Common myeloid progenitor, CD34-positive (primary cell): ENCODE measurements around the gene NTSR2.

Source experiments
- CTCF ChIA-PET: fragments of 350-600 bp; sonication (Branson Sonifier 250); formaldehyde crosslinking; loops from one replicate; lab custom pipeline; 2021; ENCODE audit warnings: antibody characterized with exemption; lab: Charles Lee
- POLR2A ChIA-PET: fragments of 350-600 bp; sonication (Branson Sonifier 250); formaldehyde crosslinking; loops from one replicate; lab custom pipeline; 2021; ENCODE audit warnings: antibody characterized with exemption; lab: Charles Lee
- DNase-seq, 3 donors: peaks; one replicate each; pipeline versions ENCODE4 v3.0.0 to v3.0.0-alpha.2; 2013
- H3K27ac ChIP-seq, 2 experiments: 1 replicate in 1 of 2; 2 replicates in 1 of 2; pipeline ENCODE4 v1.7.0; 2013; ENCODE audit warnings: inconsistent platforms in 2 of 2, low read length in 2 of 2, mild to moderate bottlenecking in 2 of 2, low read depth in 1 of 2, moderate library complexity in 1 of 2; ENCODE audit not compliant: severe bottlenecking in 2 of 2, insufficient read depth in 1 of 2, poor library complexity in 1 of 2
- H3K27me3 ChIP-seq, 5 experiments: replicated peaks in 2 of 5; 1 replicate in 3 of 5; 2 replicates in 2 of 5; pipeline versions ENCODE4 v1.6.1 to v1.7.0; 2013; ENCODE audit warnings: low read length in 4 of 5, mild to moderate bottlenecking in 2 of 5, moderate library complexity in 2 of 5, inconsistent platforms in 1 of 5; ENCODE audit not compliant: insufficient read depth in 5 of 5, control insufficient read depth in 4 of 5
- H3K36me3 ChIP-seq, 4 experiments: 1 replicate in 2 of 4; 2 replicates in 2 of 4; pipeline versions ENCODE4 v1.6.1 to v1.7.0; 2013; ENCODE audit warnings: low read length in 3 of 4, control low read depth in 1 of 4, mild to moderate bottlenecking in 1 of 4; ENCODE audit not compliant: control insufficient read depth in 4 of 4, insufficient read depth in 4 of 4
- H3K4me1 ChIP-seq, 4 experiments: 1 replicate in 3 of 4; 2 replicates in 1 of 4; pipeline versions ENCODE4 v1.6.1 to v1.7.1; 2013; ENCODE audit warnings: low read length in 3 of 4, mild to moderate bottlenecking in 3 of 4, control low read depth in 1 of 4, inconsistent platforms in 1 of 4, moderate library complexity in 1 of 4; ENCODE audit not compliant: control insufficient read depth in 4 of 4, insufficient read depth in 4 of 4; ENCODE audit errors: control extremely low read depth in 1 of 4
- H3K4me3 ChIP-seq, 7 experiments: 1 replicate in 4 of 7; 2 replicates in 3 of 7; pipeline versions ENCODE4 v1.5.1 to v1.7.0; 2013; ENCODE audit warnings: mild to moderate bottlenecking in 7 of 7, low read length in 6 of 7, moderate library complexity in 6 of 7, inconsistent platforms in 2 of 7, low read depth in 2 of 7, control low read depth in 1 of 7; ENCODE audit not compliant: insufficient read depth in 4 of 7, control insufficient read depth in 1 of 7; ENCODE audit errors: extremely low read depth in 1 of 7
- H3K9me3 ChIP-seq, 5 experiments: 1 replicate in 4 of 5; 2 replicates in 1 of 5; pipeline versions ENCODE4 v1.6.1 to v1.7.1; 2013; ENCODE audit warnings: low read length in 4 of 5, mild to moderate bottlenecking in 2 of 5, inconsistent platforms in 1 of 5, low read depth in 1 of 5, moderate library complexity in 1 of 5; ENCODE audit not compliant: control insufficient read depth in 4 of 5, insufficient read depth in 2 of 5; ENCODE audit errors: control extremely low read depth in 1 of 5
- WGBS: methylation state at CpG from one replicate; pipeline ENCODE4 v1.1.5; 2013; ENCODE audit not compliant: insufficient coverage; 5-methylcytosine and 5-hydroxymethylcytosine counted together

NTSR2 gene

DNA sequence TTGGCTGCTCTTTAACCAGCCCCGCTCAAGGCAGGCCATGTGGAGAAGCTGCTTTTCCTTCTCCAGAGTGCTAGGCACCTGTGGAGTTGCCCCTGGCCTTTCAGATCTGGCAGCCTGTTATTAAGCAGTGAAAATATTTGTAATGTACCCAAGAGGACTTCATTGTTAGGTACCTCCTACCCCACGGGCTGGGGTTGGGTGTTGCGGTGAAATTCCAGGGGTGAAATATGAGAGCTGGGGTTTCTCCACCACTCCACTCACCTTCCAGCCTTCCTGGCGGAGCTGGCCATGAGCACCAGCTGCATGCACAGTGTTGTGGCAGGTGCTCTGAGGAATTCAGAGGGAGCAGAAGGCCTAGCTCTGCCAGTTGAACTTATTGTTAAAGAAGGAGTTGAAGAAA, 39.1 kb downstream of the NTSR2 start:
- H3K4me3 ChIP-seq = no peak overlapping the region
- no peaks in the 10 kb centered on the region for H3K36me3 ChIP-seq
- 75% methylated on average over 1 of the region's 4 CpGs for WGBS
- no peak for DNase-seq
- CTCF ChIA-PET = interaction anchor here (1.2 kb wide), 1 partner anchor 25 kb away, joined by 3 read pairs; no protein-coding TSS in a partner anchor
- peaks cover 0 to 12% (median 6%) of the 10 kb centered on the region in 5 experiments for H3K9me3 ChIP-seq
- no peaks in the 10 kb centered on the region for H3K4me1 ChIP-seq
- H3K27me3 ChIP-seq = no peaks in the 10 kb centered on the region
- POLR2A ChIA-PET = no interaction called here
- no peak overlapping the region for H3K27ac ChIP-seq

DNA sequence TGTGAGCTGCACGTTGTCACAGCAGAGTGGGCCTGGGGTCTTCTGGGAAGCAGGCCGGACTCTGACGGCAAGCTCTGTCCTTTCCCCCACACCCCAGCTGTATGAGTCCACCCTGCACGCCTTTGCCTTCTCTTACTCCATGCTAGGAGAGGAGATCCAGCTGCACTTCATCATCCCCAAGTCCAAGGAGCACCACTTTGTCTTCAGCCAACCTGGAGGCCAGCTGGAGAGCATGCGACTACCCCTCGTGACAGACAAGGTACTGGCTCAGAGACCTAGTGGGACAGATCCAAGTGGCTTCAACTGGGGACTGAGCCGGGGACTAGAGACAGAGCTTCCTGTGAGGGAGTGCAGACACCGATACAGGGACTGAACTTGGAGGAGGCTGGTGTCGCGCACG, 40.1 kb downstream of the NTSR2 start:
- WGBS = 91% methylated on average over 6 of the region's 11 CpGs
- DNase-seq = no peak
- POLR2A ChIA-PET = no interaction called here
- Histone ChIP-seq H3K36me3 (no peaks in the 10 kb centered on the region), H3K9me3 (peaks cover 0 to 12% (median 6%) of the 10 kb centered on the region in 5 experiments), H3K4me3 (no peak overlapping the region), H3K27me3 (no peaks in the 10 kb centered on the region), H3K27ac (no peak overlapping the region), H3K4me1 (no peaks in the 10 kb centered on the region)
- CTCF ChIA-PET = no interaction called here

DNA sequence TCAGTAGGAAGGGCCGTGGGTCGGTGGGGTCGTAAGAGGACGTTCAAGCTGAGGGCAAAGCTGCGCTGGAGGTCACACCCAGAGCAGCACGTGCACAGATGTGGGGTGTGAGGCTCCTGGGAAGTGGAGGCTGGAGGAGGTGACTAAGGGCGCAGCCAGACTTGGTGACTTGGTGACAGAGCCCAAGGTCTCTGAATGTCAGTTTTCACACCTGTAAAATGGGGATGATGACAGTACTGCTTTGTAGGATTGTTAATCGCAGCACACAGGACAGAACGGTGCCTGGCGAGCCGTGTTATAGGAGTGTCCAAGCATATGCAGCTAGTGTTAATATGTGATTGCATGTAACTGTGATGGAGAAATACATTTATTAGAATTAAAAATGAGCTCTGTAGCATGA, 40.8 kb downstream of the NTSR2 start:
- Histone ChIP-seq H3K9me3 (peaks cover 0 to 12% (median 6%) of the 10 kb centered on the region in 5 experiments), H3K27ac (no peak overlapping the region), H3K4me1 (no peaks in the 10 kb centered on the region), H3K36me3 (no peaks in the 10 kb centered on the region), H3K27me3 (no peaks in the 10 kb centered on the region), H3K4me3 (no peak overlapping the region)
- ChIA-PET CTCF (no interaction called here), POLR2A (no interaction called here)
- no peak for DNase-seq
- whole genome bisulfite sequencing = 95% methylated on average over 11 of the region's 11 CpGs

DNA sequence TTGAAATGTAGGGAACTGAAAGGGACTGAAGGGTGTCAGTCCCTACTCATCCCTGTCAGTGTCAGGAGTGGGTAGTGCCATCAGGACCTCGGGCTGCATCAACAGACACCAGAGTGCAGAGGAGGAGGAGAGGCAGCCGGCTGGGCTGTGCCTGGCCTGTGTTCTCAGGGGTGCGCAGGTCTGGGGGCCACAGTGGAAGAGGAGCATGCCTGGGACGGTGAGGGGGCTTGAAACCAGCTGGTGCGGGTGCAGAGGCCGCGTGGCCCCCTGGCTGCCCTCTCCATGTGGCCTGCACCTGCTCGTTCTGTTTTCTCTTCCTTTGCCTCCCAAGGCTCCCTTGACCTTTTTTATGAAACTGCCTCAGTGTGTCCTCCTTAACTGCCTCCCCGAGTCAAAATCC, 41.3 kb downstream of the NTSR2 start:
- no peak for DNase-seq

DNA sequence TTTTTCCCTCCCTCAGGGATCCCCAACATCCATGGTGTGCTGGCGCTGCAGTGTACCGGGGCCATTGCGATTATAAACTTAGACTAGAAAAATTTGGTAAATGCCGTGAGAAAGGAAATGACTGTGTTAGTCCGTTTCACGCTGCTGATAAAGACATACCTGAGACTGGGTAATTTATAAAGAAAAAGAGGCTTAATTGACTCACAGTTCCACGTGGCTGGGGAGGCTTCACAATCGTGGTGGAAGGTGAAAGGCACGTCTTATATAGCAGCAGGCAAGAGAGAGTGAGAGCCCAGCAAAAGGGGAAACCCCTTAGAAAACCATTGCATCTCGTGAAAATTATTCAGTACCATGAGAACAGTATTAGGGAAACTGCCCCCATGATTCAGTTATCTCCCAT, 44.3 kb downstream of the NTSR2 start:
- DNase-seq = no peak
- Histone ChIP-seq H3K36me3 (no peaks in the 10 kb centered on the region), H3K4me1 (no peaks in the 10 kb centered on the region), H3K27me3 (no peaks in the 10 kb centered on the region), H3K9me3 (peaks cover 0 to 12% (median 6%) of the 10 kb centered on the region in 5 experiments), H3K27ac (no peak overlapping the region), H3K4me3 (no peak overlapping the region)
- ChIA-PET POLR2A (no interaction called here), CTCF (no interaction called here)
- WGBS = 95% methylated on average over 9 of the region's 10 CpGs

More for the DNA sequence above, 41.3 kb downstream of the NTSR2 start:
- ChIA-PET POLR2A (no interaction called here), CTCF (no interaction called here)
- no peak overlapping the region for H3K27ac ChIP-seq
- H3K36me3 ChIP-seq = no peaks in the 10 kb centered on the region
- no peaks in the 10 kb centered on the region for H3K27me3 ChIP-seq
- H3K4me1 ChIP-seq = no peaks in the 10 kb centered on the region
- peaks cover 0 to 12% (median 6%) of the 10 kb centered on the region in 5 experiments for H3K9me3 ChIP-seq
- WGBS = 95% methylated on average over 9 of the region's 9 CpGs
- no peak overlapping the region for H3K4me3 ChIP-seq

DNA sequence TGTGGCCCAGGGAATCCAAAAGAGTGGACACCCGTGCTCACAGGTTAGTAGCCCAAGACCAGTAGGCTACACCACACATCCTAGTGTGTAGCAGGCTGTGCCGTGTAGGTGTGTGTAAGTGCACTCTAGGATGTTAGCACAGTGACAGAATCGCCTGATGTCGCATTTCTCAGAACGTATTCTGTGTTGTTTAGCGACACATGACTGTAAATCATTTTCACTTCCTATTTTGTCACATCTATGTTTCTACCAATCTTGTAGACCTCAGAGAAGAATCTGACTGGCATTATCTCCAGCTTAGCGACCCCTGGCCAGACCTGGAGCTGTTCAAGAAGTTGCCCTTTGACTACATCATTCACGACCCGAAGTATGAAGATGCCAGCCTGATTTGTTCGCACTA, 45.1 kb downstream of the NTSR2 start:
- POLR2A ChIA-PET = no interaction called here
- H3K36me3 ChIP-seq = no peaks in the 10 kb centered on the region
- no peaks in the 10 kb centered on the region for H3K4me1 ChIP-seq
- no peak for DNase-seq
- WGBS = 92% methylated on average over 10 of the region's 10 CpGs
- H3K4me3 ChIP-seq = no peak overlapping the region
- CTCF ChIA-PET = interaction anchor here (1.1 kb wide), 1 partner anchor 12 kb away, joined by 3 read pairs; no protein-coding TSS in a partner anchor
- H3K27me3 ChIP-seq = no peaks in the 10 kb centered on the region
- H3K27ac ChIP-seq = no peak overlapping the region
- peaks cover 0 to 12% (median 6%) of the 10 kb centered on the region in 5 experiments for H3K9me3 ChIP-seq

DNA sequence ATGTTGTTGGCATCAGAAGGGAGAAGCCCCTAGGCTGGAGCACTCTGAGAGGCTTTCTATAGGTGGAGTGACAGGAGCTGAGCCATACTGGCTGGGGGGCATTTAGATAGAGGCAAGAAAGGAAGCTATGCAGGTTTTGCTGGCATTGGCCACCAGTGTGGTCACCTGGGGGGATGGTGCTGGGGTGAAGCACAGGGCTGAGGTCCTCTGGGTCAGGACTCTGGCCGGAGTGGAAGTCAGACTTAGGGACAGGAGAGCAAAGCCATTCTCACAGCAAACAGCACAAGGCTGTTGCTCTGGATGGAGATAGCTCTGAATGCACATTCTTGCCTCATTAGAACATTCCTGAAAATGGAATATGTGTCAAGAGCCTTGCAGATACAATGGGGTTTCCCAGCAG, 47.4 kb downstream of the NTSR2 start:
- Histone ChIP-seq H3K27me3 (no peaks in the 10 kb centered on the region), H3K36me3 (no peaks in the 10 kb centered on the region), H3K4me3 (no peak overlapping the region), H3K4me1 (no peaks in the 10 kb centered on the region), H3K27ac (no peak overlapping the region), H3K9me3 (peaks cover 0 to 12% (median 6%) of the 10 kb centered on the region in 5 experiments)
- WGBS = no CpG with 5 or more reads among the region's 1 CpG
- ChIA-PET POLR2A (no interaction called here), CTCF (no interaction called here)
- DNase-seq = no peak
